Activated T-helper 1 cell treated with anti-CD3 and anti-CD28 coated beads, Interleukin-2, amount 50 U/mL, for 16 hours (primary cell): ENCODE data around the gene DNAH14.

Experiments
- DNase-seq, 2 donors: peaks; one replicate each; pipeline ENCODE4 v3.0.0-alpha.2; 2020; ENCODE audit warnings: low read depth in 1 of 2, low spot score in 1 of 2

DNAH14 gene

DNA sequence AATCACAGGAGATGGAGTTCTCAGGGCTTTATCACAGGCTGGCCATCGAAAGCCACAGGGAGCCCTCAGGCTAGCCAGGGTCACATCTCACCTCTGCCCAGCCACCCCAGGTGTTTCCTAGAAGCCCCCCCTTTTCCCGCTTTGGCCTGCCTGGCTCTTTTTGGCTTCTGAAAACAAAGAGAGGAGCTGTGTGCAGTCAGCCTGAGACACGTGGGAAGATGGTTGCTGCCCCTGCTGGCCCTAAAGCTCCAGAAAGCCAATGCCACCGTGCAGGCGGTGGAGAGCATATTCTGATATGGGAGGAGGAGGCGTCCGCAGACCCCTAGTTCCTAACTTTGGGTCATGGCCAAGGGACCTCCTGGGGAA lies 517.1 kb downstream of the DNAH14 start:
- DNase-seq: no peak

- DNase-seq: no peak
Measured at GRCh38 chr1:225446981-225447615, 517.6 kb downstream of the DNAH14 start.

DNA sequence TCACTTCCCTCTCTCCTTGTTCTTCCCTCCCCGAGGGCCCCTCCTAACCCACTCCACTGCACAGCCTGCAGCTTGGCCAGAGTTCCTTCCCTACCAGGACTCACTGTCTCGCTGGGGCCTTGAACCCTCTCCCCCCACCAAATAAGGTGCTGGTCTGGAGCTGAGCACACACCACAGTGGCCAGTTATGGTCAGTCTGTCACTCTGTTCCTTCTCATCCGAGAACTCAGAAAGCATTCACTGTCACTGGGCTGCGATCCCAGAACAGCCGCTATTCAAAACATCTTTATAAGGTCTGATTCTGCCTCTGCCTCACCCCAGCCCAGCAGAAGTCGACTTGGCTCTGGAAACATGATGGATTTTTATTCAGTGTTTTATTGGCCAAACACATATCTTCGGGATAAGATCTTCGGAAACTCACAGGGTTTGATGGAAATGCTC lies 518.2 kb downstream of the DNAH14 start:
- no peak for DNase-seq

GRCh38 chr1:225448146-225448805 lies 518.8 kb downstream of the DNAH14 start:
- DNase-seq: no peak
